B cell (primary cell): ENCODE data around the gene DCBLD1. TPM values are rescaled to one million over a fixed set of nuclear protein-coding genes. Genes with fewer than 3 reads are reported as not detected.

Source experiments
- ATAC-seq: fragments of 200-7000 bp; cut with Tn5 transposase; one replicate; pipeline ENCODE4 v1.10.0; 2021; ENCODE audit warnings: low read depth, mild to moderate bottlenecking, moderate number of reproducible peaks, moderate library complexity
- CTCF ChIA-PET: fragments of 350-600 bp; sonication (Branson Sonifier 250); formaldehyde crosslinking; loops from one replicate; lab custom pipeline; 2021; ENCODE audit warnings: antibody characterized with exemption, inconsistent platforms; lab: Charles Lee
- POLR2A ChIA-PET: fragments of 350-600 bp; sonication (Branson Sonifier 250); formaldehyde crosslinking; loops from one replicate; lab custom pipeline; 2021; ENCODE audit warnings: antibody characterized with exemption; lab: Charles Lee
- DNase-seq: peaks from one replicate; pipeline ENCODE4 v3.0.0; 2013
- H2AFZ ChIP-seq: 2 replicates; pipeline ENCODE4 v1.6.1; 2012; ENCODE audit warnings: mild to moderate bottlenecking, low read depth, low read length; ENCODE audit not compliant: insufficient read depth, poor library complexity, severe bottlenecking
- H3K27ac ChIP-seq, 2 donors: 1 replicate in 1 of 2; 2 replicates in 1 of 2; pipeline ENCODE4 v1.5.1; 2012 to 2013; ENCODE audit warnings: low read length in 2 of 2, mild to moderate bottlenecking in 2 of 2, moderate library complexity in 1 of 2
- H3K27me3 ChIP-seq, 4 experiments: fragments of 200-600 bp in 1 of 4; sonication (generic) in 1 of 4; replicated peaks in 1 of 4; 1 replicate in 2 of 4; 2 replicates in 2 of 4; pipeline versions ENCODE4 v1.6.1 to v1.7.0; 2013 to 2016; ENCODE audit warnings: low read length in 3 of 4, mild to moderate bottlenecking in 2 of 4, mixed read lengths in 1 of 4, moderate library complexity in 1 of 4; ENCODE audit not compliant: insufficient read depth in 4 of 4, control insufficient read depth in 3 of 4; ENCODE audit errors: control extremely low read depth in 1 of 4
- H3K36me3 ChIP-seq, 2 experiments: replicated peaks in 1 of 2; 1 replicate in 1 of 2; 2 replicates in 1 of 2; pipeline versions ENCODE4 v1.6.1 to v1.7.1; 2013; ENCODE audit warnings: low read length in 1 of 2; ENCODE audit not compliant: insufficient read depth in 2 of 2, control insufficient read depth in 1 of 2; ENCODE audit errors: control extremely low read depth in 1 of 2, extremely low read depth in 1 of 2
- H3K4me1 ChIP-seq, 2 donors: fragments of 200-600 bp in 1 of 2; sonication (generic) in 1 of 2; 1 replicate in 1 of 2; 2 replicates in 1 of 2; pipeline versions ENCODE4 v1.5.1 to v1.6.1; 2013 to 2017; ENCODE audit warnings: low read length in 2 of 2; ENCODE audit not compliant: control insufficient read depth in 2 of 2, insufficient read depth in 2 of 2
- H3K4me2 ChIP-seq: replicated peaks from 2 replicates; pipeline ENCODE3; 2012; ENCODE audit warnings: mild to moderate bottlenecking, low read depth, low read length; ENCODE audit not compliant: poor library complexity, severe bottlenecking
- H3K4me3 ChIP-seq, 5 experiments: fragments of 200-600 bp in 1 of 5; sonication (generic) in 1 of 5; 1 replicate in 3 of 5; 2 replicates in 2 of 5; pipeline versions ENCODE4 v1.5.1 to v1.7.0; 2011 to 2016; ENCODE audit warnings: low read length in 4 of 5, mild to moderate bottlenecking in 4 of 5, low read depth in 2 of 5, control low read depth in 1 of 5, moderate library complexity in 1 of 5; ENCODE audit not compliant: insufficient read depth in 1 of 5; ENCODE audit errors: control extremely low read depth in 1 of 5, extremely low read depth in 1 of 5
- H3K79me2 ChIP-seq: fragments of 200-600 bp; sonication (generic); one replicate; pipeline ENCODE4 v1.6.0; 2016; ENCODE audit warnings: low read length; ENCODE audit not compliant: control insufficient read depth, insufficient read depth
- H3K9ac ChIP-seq: fragments of 200-600 bp; sonication (generic); 2 replicates; pipeline ENCODE4 v1.6.1; 2017; ENCODE audit warnings: mild to moderate bottlenecking, low read length, moderate library complexity
- H3K9me3 ChIP-seq, 3 donors: one replicate each; pipeline versions ENCODE4 v1.6.1 to v1.7.1; 2013; ENCODE audit warnings: low read length in 2 of 3; ENCODE audit not compliant: control insufficient read depth in 2 of 3, insufficient read depth in 1 of 3; ENCODE audit errors: control extremely low read depth in 1 of 3
- H4K20me1 ChIP-seq: 2 replicates; pipeline ENCODE4 v1.6.0; 2012; ENCODE audit warnings: mild to moderate bottlenecking, low read length; ENCODE audit not compliant: insufficient read depth, control insufficient read depth, poor library complexity, severe bottlenecking
- H3K27ac Mint-ChIP-seq: one replicate; pipeline ENCODE4 v1.8.0; 2021; ENCODE audit warnings: mixed read lengths
- H3K27me3 Mint-ChIP-seq: one replicate; pipeline ENCODE4 v1.8.0; 2021; ENCODE audit warnings: mixed read lengths
- H3K4me1 Mint-ChIP-seq: one replicate; pipeline ENCODE4 v1.8.0; 2021; ENCODE audit warnings: mixed read lengths
- H3K4me3 Mint-ChIP-seq: one replicate; pipeline ENCODE4 v1.8.0; 2021; ENCODE audit warnings: mixed read lengths
- H3K9me3 Mint-ChIP-seq: one replicate; pipeline ENCODE4 v1.8.0; 2022; ENCODE audit warnings: mixed read lengths; ENCODE audit not compliant: insufficient read depth
- CTCF ChIP-seq: fragments of 200-600 bp; IDR thresholded peaks from one replicate; pipeline ENCODE4 v1.8.0; 2022; ENCODE audit warnings: antibody characterized with exemption, mild to moderate bottlenecking
- EZH2 ChIP-seq: IDR thresholded peaks from 2 replicates; pipeline ENCODE4 v1.6.1; 2012; ENCODE audit warnings: borderline replicate concordance, low read depth, mild to moderate bottlenecking, moderate library complexity, low read length; ENCODE audit not compliant: insufficient read depth, poor library complexity, severe bottlenecking
- WGBS: methylation state at CpG from one replicate; pipeline ENCODE4 v1.1.5; 2013; ENCODE audit warnings: missing lambda C conversion rate; ENCODE audit not compliant: insufficient coverage; 5-methylcytosine and 5-hydroxymethylcytosine counted together
- intact Hi-C: fragments of 100-400 bp; cut with micrococcal nuclease; formaldehyde crosslinking; loops from one replicate; pipeline ENCODE4 v1.10.0; 2022
- polyA plus RNA-seq: library from polyadenylated mRNA; depleted of rRNA; stranded (reverse); fragments of >200 nt; gene quantifications from 2 replicates; pipeline ENCODE4 v1.2.3, GENCODE V29; 2012
- total RNA-seq, 2 donors: library from RNA; stranded (reverse); fragments of 120-200 nt in 1 of 2; gene quantifications; 1 replicate in 1 of 2; 2 replicates in 1 of 2; pipeline versions ENCODE4 v1.2.3 to v1.2.4, GENCODE V29; 2013 to 2022

Gene DCBLD1
- total and polyA plus RNA-seq, 2 donors (not counting 1 experiment from before 2014, with no cell fraction given) = 0.21 to 0.37 TPM

GRCh38 chr6:117469356-117469755, 13.1 kb upstream of the DCBLD1 start:
- Histone ChIP-seq H2AFZ (no peak overlapping the region), H3K4me3 (no peak overlapping the region), H3K27me3 (peaks cover 0 to 5% (median 0%) of the 10 kb centered on the region in 4 experiments), H3K4me2 (no peak overlapping the region), H3K36me3 (no peaks in the 10 kb centered on the region), H3K79me2 (no peaks in the 10 kb centered on the region), H3K4me1 (no peaks in the 10 kb centered on the region), H3K9ac (no peak overlapping the region), H3K9me3 (no peaks in the 10 kb centered on the region), H3K27ac (no peak overlapping the region), H4K20me1 (no peaks in the 10 kb centered on the region)
- H3K4me1 Mint-ChIP-seq = no peaks in the 10 kb centered on the region
- no peak for TF ChIP-seq EZH2
- no peak for TF ChIP-seq CTCF
- H3K27ac Mint-ChIP-seq = no peak overlapping the region
- ATAC-seq = no peak
- no peak for DNase-seq
- H3K9me3 Mint-ChIP-seq = no peaks in the 10 kb centered on the region
- intact Hi-C loops = no loop called here
- no CpG with 5 or more reads among the region's 4 CpGs for WGBS
- peaks cover 26% of the 10 kb centered on the region for H3K27me3 Mint-ChIP-seq
- CTCF ChIA-PET = no interaction called here
- no peak overlapping the region for H3K4me3 Mint-ChIP-seq
- POLR2A ChIA-PET = no interaction called here

- H3K4me2 ChIP-seq = no peak overlapping the region
- ATAC-seq = no peak
- H4K20me1 ChIP-seq = no peaks in the 10 kb centered on the region
- ChIA-PET CTCF (no interaction called here), POLR2A (no interaction called here)
- Mint-ChIP-seq H3K4me3 (no peak overlapping the region), H3K4me1 (no peaks in the 10 kb centered on the region), H3K27ac (no peak overlapping the region), H3K9me3 (no peaks in the 10 kb centered on the region), H3K27me3 (peaks cover 27% of the 10 kb centered on the region)
- no peaks in the 10 kb centered on the region for H3K4me1 ChIP-seq
- WGBS = 88% methylated on average over 3 of the region's 3 CpGs
- intact Hi-C loops = no loop called here
- no peaks in the 10 kb centered on the region for H3K79me2 ChIP-seq
- H3K27me3 ChIP-seq = peaks cover 0 to 5% (median 0%) of the 10 kb centered on the region in 4 experiments
- H3K36me3 ChIP-seq = no peaks in the 10 kb centered on the region
- H3K27ac ChIP-seq = no peak overlapping the region
- H3K9me3 ChIP-seq = no peaks in the 10 kb centered on the region
- no peak for DNase-seq
- H2AFZ ChIP-seq = no peak overlapping the region
- no peak overlapping the region for H3K4me3 ChIP-seq
- TF ChIP-seq EZH2 (no peak), CTCF (no peak)
- no peak overlapping the region for H3K9ac ChIP-seq
Measured at GRCh38 chr6:117469791-117470190, 12.7 kb upstream of the DCBLD1 start.
